NCI-H82 treated with DMSO at 0.1 percent for 48 hours (cell line): Measurements from ENCODE around the gene SLC6A3.
"Not testable (repeated sequence)": the region's sequence is repeated elsewhere in the genome, so short reads cannot be mapped to it uniquely, and the experiment has no call there.

ENCODE experiments used
- DNase-seq: peaks from one replicate; lab custom pipeline; 2025; ENCODE audit not compliant: unreplicated experiment; lab: John Stamatoyannopoulos, UW

SLC6A3 gene

DNA sequence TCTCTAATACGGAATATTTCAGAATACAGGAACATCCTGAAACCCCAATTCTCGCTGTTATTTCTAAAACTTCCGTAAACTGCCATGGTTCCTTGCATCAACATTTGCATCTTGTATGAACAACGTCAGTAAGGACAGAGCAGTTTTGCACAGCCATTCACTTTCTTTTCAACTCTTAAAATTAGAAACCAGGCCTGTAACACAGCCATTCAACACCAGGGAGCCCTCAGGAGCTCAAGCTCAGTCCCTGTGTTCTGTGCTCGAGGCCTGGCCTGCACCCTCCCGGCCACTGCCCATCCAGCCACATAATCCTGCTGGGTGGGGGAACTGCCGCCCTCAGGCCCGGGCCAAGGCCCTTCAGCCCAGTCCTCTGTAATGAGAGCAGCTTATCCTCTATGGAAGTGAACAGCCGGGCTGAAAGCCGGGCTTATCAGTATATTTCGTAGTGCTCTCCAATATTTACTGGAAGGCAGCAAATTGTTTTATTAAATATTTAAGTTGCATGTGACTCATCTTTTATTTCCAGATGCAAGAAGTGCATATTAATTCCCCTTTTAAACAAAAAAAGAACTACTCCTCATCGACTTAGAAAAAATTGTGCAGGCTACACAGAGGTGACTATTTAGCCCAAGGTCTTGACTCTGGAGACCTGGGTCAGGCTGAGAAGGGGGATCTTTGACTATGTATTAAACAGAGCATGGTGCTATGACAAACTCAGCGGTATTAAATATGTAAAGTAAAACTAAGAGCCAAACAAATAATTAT lies 33.2 kb upstream of the SLC6A3 start:
- DNase-seq, result no peak

DNA sequence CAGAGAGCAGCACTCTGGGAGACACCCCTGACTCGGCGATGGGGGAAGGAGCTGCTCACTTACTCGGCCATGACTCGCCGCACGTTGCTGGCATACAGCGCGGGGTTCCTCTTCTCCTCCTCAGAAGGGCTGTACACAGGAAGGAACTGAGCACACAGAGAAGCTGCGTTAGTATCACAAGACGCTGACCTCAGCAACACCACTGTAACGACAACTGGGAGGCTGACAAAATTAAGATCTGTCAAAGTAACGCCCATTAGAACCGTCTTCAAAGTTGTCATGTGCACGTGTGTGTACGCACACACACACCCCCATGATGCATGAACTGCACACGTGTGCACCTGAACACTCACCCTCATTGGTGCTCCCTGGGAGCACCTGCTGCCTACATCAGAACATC lies 32.1 kb upstream of the SLC6A3 start:
- no peak for DNase-seq

DNA sequence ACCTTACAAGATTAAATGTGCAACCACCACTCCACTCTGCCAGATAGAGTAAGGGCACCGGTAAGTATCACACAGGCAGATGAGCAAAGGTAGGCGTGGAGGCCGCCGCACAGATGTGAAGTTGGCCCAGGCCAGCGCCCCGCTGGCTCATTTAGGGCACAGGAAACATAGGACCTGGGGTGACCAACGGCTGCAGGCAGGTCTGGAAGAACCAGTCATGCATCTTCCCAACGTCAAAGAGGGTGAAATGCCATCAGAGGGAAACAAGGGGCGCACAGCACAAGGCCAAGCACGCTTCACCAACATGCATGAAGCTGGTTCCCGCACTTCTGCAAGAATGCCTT lies 31.7 kb upstream of the SLC6A3 start:
- DNase-seq, result no peak

DNA sequence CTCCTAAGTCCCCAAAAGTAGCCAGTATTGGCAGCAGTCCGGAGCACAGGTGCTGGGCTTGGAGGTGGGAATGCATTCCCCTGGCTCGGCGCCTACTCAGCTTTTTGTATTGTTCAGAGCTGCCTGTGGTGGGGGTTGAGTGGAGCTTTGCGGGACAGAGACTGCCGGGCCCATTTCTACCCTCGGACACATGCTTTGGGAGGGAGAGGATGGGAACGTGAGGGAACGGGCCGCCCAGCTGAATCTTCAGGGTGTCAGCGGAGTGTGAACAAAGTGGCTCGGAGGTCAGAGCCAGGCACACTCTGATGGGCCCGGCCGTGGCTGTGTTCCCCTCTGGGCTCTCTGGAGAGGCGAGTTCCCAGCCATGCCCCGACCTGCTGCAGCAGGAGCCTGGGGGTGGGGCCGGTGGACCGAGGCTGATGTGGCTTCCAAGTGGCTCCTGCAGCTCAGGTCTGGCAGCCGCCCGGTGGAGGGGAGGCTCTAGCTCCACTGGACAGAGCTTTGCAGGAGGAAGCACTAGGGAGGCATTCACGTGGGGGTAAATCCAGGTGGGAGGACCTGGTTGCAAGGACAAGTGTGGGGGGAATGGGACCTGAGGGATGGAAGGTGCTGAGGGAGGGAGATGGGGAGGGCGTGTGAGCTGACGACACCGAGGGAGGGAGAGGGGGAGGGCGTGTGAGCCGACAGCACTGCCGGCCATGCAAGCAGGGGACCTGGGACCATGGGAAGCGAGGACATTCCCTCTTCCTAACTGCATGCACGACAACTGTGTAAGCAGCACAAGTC lies 31.1 kb upstream of the SLC6A3 start:
- DNase-seq, result no peak

DNA sequence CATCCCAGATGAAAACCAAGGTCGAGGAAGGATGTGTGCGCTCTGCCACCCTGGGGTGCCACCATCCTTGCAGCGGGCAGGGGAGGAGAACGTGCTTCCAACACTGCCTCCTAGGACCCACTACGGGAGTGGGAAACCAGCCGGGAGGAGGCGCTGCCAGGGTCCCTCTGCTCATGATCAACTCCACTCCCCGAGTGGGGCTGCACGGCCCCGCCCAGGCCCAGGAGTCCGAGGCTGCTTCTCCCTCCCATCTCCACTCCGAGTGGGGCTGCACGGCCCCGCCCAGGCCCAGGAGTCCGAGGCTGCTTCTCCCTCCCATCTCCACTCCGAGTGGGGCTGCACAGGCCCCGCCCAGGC lies 30.3 kb upstream of the SLC6A3 start:
- DNase-seq, result not testable (repeated sequence)

DNA sequence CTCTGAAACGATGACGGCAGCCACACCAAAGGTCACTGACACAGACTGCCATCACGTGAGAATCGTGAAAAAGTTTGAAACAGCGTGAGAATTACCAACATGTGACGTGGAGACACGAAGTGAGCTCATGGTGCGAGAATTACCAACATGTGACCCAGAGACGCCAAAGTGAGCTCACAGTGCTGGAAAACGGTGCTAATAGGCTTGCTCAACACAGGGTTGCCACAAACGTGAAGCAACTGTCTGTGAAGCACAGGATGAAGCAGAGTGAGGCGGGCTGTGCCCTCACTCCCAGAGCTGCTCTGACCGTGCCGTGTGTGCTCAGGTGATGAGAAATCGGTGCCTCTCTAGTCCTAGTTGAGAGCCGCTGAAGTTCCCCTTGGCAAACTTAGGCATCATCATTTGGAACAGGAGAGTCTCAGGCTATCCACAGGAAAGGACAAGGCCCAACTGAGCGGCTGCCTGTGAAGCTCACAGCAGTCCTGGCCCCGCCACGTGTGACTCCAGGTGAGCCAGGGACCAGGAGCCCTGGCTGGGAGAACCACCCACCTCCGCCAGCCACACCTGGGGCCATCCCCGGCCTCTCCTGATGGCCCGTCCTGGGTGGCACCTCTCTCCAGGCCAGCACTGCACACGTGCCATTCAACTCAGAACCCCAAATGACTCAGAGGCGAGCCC lies 29.8 kb upstream of the SLC6A3 start:
- no peak for DNase-seq

DNA sequence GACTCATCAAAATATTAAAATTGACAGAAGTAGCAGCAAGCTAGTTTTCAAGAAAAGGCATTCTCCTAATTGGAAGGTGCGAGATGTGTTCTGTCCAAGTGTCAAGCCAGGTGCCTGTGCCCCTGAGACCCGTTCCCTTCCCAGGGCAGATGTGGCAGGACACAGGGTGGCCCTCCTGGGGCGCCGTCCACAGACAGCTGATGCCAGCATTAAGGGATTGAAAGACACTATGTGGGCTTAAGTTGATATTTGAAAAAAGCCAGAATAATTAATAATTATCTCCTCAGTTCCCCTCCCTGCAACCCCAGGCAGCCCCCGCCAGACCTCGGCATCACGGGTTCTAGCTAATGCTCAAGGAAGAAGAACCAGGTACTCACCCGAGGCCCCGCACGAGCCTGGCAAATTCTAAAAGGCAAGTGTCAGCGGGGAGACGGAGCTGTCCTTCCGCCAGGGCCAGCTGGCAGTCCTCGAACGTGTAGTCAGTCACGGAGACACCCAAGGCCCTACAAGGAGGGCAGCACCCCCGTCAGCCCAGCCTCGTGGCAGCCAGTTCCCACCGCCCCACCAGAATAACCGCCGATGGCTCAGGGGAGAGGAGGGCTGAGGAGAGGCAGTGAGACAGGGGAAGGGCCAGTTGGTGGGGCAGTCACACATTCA lies 29.1 kb upstream of the SLC6A3 start:
- no peak for DNase-seq

DNA sequence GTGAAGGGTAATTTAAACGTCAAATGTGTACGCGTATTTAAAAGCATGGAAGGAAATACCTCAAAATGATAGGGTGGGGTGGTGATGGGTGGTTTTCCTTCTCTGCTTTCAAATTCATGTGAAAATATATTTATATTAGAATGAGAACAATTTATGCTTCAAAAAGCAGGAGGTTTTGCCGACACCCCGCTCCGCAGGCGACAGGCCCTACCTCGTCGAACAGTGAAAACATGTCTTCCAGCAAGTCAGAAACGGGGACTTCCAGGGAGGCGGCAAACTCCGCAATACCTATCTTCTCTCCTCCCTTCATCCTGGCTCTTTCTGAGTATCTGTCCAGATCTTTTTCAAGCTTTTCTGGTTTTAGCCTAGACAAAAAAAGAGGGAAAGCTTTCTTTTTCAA lies 28.5 kb upstream of the SLC6A3 start:
- no peak for DNase-seq

DNA sequence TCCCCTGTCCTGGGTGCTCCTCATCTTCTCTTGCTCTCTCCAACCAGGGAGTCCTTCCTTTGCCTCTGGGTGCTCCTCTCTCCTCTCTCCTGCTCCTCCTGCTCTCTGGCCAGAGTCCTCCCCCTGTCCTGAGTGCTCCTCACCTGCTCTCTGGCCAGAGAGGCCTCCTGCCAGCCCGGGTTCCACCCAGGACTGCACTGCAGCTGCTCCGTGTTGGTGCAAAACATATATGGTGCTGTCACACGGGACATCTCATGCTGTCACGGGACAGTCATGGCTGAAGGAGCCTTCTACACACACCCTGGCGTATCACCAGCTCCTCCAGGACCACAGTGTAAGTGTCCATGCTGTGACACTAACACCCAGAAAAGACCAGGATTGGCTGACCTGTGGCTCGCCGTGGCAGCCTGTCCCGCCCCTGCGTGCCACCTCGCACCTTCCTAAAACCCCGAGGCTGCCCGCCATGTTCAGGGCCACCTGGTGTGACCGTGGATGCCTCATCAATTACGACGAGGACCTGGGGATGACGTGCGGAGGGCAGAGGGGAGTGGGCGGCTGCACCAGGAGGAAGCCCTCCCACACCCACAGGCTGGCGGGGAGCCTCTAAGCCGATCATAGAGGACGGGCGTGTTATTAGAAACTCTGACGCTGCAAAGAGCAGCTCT lies 27.9 kb upstream of the SLC6A3 start:
- DNase-seq, result no peak

DNA sequence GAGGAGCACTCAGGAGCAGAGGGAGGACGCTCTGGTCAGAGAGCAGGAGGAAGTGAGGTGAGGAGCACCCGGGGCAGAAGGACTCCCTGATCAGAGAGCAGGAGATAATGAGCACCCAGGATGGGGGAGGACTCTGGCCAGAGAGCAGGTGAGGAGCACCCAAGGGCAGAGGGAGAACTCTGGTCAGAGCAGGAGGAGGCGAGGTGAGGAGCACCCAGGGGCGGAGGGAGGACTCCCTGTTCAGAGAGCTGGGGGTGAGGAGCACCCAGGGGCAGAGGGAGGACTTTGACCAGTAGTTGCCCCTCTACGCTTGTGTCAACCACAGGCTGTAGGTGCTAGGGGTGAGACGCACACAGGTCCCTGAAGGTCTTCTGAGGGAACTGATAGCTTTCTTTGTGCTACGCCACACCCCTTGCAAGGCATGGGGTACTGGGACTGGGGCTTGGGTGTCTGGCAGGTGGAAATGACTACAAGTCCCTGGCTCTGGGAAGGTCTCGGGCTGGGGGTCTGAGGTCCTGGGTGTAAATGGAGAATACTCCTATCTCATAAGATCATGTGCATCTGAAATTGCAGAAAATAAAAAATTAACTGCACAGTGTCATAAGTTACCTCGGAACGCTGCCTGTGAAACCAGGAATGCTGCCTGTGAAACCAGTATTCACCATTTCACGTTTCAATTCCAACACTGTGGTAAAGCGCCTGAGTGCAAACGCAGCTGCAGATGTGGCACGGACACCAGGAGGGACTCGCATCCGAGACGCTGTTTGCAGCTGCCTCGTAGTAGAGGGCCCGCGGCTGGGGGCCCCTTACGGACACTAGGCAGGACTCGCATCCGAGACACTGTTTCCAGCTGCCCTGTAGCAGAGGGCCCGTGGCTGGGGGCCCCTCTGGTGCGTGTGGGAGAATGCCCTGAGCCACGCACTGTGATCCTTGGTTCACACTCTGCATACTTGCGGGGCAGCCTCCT lies 27.0 kb upstream of the SLC6A3 start:
- DNase-seq, result no peak

DNA sequence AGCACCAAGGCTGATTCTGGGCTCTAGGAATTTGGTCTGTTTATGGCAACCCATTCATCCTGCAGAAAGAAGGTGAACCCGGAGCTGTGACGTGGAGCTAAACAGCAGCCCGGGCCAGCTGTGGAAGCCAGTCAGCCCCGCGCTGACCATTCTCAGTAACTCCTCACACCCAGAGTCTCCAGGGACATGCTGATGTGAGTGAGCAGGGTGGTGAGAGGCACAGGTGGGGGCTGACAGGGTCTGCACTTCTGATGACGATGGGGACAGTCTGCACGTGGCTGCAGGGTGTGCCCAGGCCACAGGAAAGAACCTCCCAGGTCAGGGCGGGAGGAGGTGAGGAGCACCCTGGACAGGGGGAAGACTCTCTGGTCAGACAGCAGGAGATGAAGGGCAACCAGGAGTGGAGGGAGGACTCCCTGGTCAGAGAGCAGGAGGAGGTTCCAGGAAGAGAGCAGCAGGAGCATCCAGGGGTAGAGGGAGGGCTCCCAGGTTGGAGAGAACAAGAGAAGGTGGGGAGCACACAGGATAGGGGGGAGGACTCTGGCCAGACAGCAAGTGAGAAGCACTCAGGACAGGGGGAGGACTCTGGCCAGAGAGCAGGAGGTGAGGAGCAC lies 26.1 kb upstream of the SLC6A3 start:
- no peak for DNase-seq

DNA sequence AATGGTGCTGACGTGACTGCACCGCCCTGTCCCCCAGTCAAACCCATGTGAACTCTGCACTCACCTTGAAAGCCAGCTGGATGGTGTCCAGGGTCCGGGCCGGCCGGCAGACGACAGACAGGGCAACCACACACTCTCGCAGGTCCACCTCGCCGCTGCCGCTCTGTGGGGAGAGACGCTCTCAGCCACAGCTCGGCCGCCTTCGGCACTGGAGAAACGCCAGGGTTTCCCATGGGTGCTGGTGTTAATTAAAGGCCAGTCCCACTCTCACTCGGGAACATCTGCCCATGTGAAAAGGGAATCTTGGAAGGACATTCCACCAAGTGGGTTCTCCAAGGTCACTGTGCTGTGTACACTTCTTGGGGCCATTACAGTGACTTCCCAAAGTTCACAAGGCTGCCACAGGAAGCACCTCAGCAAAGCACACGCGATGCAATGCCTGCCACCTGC lies 25.5 kb upstream of the SLC6A3 start:
- DNase-seq, result no peak

DNA sequence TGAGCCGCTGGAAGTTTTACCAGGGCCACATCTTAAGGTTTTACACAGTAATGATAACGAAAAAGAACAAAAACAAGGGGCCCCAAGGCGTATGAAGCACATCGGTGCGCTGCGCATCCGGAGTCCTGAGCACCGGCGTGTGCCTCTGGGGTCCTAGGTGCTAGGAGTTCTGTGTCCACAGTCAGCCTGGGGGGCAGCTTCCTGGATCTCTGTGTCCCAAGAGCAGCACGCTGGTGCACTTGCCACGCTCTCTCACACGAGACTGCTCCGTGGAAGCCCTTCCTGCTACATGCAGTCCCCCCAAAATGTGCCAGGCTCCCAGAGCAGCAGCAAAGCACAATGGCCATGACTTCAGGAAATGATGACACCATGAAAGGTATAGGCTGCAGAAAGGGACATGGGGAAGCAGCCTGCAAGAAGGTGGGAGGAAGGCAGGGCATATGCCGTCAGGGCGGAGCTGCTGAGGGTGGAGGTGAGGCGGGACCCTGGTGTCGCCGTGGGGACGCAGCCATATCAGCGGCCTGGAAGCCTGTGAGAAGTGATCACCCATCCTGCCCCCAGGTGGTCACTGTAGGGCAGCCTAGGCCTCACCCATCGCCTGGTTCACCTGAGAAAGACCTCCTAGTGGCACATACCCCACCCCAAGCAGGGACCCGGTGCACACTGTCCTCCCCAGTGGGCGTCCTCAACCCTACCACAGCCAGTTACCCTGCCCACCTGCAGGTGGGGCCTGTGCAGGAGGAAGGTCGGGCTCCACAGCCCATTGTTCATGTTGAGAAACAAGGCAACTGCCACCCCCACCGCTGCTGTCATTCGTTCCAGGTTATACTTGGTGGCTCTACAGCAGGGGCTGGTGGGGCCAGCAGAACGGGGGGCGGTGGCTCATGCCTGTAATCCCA lies 23.6 kb upstream of the SLC6A3 start:
- DNase-seq, result no peak

DNA sequence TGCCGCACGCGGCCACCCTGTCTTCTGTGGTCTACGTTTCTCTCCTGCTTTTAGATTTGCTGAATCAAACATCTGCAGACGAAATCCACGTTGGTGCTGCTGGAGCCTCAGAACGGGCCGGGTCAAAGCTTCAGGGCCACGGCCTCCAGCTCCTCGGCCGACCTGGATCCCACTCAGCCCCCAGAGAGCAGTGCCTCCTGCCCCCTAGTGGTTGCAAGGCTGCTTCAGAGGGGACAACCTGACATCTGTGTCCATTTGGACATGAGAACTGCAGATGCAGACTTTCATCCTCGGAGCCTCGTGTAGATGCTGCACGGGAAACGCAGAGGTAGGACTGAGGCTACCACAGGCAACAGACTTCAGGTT lies 23.0 kb upstream of the SLC6A3 start:
- no peak for DNase-seq

DNA sequence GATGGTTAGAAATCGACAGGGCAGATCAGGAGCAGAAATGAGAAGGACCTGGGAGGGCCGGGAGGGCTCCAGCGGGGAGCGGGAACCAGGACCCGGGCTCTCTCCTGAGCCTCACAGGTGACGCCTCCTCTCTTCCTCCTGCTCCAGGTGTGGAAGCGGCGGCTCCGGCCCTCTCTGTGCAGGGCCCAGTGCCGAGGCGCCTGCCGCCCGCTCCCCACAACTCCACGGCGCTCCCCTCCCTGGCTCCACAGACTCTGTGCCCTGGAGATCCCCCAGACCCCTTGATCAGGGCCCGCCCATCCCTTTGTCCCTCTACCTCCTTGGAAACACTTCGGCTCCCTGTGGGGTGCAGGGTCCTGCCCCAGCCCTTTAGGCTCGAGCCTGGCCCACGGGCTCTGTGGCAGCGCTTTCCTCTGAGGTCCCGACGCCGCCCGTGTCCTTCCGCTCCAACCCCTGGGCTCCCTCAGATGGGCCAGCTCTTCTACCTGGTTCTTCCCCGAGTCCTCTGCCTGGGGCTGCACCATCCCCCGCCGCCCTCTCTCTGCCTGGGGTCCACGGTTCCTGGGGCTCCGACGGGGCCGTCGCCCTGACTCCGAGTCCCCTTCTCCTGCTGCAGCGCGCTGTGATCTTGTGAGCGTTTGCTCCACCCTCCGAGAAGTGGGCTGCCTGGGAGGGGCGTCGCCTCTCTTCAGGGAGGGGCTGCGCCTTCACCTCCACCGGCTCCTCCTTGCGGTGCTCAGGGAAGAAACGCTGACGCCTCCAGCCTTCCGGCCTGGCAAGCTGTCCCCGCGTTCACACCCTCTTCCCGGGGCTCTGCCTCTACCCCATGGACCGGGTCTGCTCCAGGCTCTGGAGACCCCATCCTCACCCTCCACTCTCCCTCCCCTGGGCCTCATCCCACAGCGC lies 22.4 kb upstream of the SLC6A3 start:
- DNase-seq, result no peak

DNA sequence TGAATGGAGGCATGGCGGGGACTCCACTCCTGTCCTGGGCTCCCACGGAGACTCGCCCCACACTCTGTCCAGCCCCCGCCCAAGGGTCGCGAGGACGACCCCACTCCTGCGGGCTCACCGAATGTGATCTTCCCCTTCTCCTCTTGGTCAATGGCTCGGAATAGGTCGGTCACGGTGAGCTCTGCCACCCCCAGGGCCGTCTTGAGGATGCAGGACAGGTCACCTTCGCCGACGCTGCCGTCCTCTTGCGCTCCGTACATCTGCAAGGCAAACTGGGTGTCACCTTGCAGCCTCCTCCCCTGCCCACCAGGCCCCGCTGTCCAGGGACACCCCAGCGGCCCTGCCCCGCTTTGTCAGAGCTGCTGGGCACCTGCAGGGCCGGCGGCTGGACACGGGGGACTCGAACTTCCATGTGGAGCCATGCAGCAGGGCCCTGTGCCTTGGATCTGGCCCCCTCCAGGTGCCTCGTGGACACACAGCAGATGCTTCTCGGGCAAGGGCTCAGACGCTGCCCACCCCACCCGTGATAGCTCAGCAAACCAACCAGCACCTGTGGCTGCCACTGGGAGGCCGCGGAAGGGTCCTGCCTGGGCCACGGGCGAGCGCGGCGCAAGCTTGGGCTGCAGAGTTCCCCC lies 21.5 kb upstream of the SLC6A3 start:
- DNase-seq, result no peak

DNA sequence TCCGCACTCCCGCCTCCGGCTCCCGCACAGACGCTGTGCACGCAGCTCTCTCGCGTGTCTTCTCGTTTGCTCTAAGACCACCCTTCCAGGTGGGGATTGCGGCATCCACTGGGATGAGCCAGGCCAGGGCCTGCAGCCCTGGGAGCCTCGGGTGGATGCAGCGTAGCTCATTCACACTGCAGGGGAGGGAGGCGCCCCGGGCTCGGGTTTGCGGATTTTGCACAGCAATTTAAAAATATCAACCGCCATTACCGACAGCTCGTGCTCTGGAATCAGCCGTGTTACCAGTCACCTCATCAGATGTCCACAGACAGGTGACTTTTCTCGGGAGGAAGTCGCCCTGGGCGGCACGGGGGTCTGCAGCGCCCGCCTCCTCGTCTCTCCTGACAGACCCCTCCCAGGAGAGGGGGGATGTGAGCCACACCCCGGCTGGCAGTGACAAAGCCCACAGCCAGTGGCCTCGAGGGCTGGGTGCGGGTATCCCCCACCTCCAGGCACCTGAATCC lies 20.8 kb upstream of the SLC6A3 start:
- DNase-seq, result no peak
